SW480 (cell line): ENCODE results near the gene PCNX3.
A peak's percentile ranks its signal among the peaks of the same experiment; 100 is the strongest.
"Not testable (repeated sequence)": the region's sequence is repeated elsewhere in the genome, so short reads cannot be mapped to it uniquely, and the experiment has no call there.

ENCODE experiments used
- DNase-seq: peaks from one replicate; pipeline ENCODE4 v3.0.0-alpha.2; 2016; ENCODE audit warnings: low spot score

PCNX3 gene

DNA sequence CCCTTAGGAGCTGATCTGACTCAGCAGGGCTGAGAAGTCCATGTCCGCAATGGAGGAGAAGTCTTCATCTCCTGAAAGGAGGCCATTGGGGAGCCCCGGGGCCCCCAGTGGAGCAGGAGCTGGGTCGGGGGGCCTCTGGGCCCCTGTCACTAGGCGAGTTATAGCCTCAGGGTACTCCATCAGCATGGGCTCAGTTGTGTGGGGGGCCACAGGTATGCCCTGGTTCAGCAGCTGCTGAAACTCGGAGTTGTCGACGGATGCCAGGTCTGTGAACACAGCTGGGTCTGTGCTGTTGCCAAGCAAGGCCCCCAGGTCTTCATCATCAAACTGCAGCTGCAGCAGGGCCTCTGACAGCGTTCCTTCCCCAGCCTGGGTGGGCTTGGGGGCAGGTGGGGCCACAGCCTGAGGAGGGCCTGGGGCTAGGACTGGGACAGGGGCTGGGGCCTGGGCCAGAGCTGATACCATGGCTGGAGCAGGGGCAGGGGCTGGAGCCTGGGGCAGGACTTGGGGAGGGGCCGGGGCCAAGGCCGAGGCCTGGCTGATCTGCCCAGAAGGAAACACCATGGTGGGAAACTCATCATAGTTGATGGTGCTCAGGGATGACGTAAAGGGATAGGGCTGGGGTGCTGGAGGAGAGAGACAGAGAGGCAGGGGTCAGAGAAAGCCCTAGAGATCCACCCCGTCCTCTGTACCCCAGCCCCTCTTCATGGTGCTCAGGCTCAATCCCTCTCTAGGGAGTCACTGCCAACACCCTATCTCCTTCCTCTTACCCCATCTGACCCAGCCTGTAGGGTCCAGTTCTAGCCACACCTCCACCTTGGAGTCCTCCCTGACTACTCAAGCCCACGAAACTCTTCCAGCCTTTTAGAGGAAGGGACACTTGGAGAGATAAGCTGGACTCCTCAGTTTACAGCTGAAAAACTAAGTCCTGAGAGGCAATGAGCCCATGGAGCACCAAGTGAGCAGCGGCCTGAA, 39.1 kb downstream of the PCNX3 start:
- no peak for DNase-seq

DNA sequence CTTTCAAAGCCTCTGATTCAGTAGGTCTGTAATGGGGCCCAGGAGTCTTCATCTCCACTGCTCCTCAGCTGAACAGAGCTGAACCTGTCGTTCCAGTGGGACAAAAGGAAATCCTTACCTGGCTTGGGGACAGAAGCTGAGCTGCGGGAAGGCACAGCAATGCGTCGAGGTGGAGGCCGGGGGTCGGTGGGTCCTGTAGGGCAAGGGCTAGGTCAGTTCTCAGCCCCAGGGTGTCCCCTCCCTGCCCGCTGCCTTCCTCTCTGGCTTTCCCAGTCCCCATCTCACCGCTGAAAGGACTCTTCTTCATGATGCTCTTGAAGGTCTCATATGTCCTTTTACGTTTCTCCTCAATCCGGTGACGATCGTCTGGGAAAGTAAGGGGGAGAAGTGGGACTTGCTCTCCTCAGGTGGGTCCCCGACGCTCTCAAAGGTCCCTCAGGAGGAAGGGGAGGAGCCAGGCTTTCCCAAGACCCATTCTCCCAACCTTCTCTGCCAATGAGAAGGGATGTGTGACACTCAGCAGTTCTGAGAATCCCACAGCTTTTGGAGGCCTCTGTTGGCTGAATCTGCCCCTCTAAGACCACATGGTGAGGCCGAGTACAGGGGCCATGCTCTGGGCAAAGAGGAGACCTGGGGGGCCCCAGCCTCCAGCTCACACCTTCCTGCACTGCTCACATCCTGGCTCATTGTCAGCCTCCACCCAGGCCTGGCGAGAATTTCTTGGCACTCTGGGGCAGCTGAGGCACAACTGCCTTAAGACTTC, 40.2 kb downstream of the PCNX3 start:
- DNase-seq, result no peak

DNA sequence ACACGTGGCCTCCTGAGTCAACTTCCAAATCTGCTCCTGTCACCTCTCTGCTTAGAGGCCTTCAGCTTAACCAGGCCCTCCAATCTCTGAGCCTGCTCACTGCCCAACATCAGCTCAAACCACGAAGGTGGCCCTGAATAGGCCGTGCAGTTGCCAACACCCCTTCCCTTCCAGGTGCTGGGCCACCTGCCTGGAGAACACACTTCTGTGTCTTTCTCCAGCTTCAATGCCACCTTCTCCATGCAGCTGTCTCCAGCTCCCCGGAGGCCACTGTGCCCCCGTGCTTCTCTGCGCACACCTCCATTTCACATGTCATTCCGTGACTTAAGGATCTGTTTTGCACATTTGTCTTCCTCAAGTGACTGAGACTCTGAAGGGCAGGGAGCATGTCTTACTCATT, 41.9 kb downstream of the PCNX3 start:
- DNase-seq, result no peak

- no peak for DNase-seq
Observed at GRCh38 chr11:65658174-65659021, 42.8 kb downstream of the PCNX3 start.

DNA sequence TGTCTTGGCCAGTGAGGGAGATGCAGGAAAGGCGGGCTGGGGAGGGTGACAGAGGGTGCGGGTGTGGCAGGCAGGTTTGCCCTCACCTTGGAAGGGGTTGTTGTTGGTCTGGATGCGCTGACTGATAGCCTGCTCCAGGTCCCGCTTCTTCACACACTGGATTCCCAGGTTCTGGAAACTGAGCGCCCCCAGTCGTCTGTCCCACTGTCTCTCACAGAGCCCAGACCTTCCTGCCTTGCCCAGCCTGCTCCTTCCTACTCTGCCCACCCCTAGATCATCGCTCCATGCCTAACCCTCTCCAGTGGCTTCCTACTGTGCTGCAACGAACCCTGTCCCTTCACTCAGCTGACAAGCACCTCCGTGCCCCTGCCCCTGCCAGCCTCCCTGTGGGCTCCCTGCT, 44.5 kb downstream of the PCNX3 start:
- no peak for DNase-seq

- not testable (repeated sequence) for DNase-seq
Observed at GRCh38 chr11:65660908-65661307, 45.3 kb downstream of the PCNX3 start.

GRCh38 chr11:65661599-65662246, 46.1 kb downstream of the PCNX3 start:
- no peak for DNase-seq

GRCh38 chr11:65662247-65662798, 46.7 kb downstream of the PCNX3 start:
- DNase-seq, result no peak

GRCh38 chr11:65662799-65663638, 47.4 kb downstream of the PCNX3 start, which contains the start of gene RELA:
TSS of gene RELA (minus strand) at chr11:65662916. CDS start at chr11:65662832, 84 bp downstream.
- peak; percentile 94 for DNase-seq

DNA sequence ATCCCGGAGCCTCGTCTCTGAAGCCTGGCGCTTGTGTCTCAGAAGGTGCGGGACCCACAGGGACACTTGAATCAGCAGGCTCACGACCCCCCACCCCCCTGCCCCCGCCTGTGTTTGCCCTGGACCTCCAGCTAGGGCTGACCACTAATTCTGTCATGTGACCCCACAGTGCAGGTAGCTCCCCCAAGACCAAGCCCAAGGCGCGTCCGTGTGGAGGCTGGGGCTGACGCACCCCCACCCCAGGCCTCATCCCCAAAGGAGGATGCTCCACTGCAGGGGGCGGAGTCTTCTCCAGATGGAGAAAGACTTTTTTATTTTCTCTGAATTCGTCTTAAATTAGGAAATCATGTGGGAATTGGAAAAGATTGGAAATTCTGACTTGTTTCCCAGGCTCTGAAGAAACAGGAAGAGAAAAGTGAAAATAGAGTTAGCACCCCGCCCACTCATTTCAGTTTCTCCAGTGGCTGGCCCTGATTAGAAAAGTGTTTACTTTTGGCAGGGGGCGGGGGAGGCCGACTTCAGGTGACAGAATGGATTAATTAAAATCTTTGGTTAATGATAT, 48.1 kb downstream of the PCNX3 start:
- DNase-seq, result no peak

DNA sequence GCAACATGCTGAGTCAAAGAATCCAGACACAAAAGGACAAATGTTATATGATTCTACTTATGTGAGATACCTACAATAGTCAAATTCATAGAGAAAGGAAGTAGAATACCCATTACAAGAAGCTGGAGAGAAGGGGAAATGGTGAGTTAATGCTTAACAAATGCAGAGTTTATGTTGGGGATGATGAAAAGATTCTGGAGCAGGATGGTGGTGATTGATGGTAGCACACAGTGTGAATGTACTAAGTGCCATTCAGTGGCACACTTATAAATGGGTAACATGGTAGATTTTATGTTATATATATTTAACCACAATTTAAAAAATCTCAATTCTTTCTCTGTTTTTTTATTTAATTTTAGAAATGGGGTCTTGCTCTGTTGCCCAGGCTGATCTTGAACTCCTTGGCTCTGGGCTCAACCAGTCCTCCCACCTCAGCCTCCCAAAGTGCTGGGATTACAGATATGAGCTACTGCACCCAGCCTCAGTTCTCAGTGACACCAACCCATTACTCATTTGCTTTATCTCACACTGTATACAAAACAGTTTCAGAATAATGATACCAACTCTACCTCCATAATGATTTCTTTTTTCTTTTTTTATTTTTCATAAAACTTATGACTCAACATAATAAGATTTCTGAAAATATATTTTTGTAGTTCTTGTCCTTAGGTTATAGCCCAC, 56.7 kb downstream of the PCNX3 start:
- DNase-seq, result no peak

- DNase-seq, result no peak
Observed at GRCh38 chr11:65672982-65673381, 57.4 kb downstream of the PCNX3 start.

DNA sequence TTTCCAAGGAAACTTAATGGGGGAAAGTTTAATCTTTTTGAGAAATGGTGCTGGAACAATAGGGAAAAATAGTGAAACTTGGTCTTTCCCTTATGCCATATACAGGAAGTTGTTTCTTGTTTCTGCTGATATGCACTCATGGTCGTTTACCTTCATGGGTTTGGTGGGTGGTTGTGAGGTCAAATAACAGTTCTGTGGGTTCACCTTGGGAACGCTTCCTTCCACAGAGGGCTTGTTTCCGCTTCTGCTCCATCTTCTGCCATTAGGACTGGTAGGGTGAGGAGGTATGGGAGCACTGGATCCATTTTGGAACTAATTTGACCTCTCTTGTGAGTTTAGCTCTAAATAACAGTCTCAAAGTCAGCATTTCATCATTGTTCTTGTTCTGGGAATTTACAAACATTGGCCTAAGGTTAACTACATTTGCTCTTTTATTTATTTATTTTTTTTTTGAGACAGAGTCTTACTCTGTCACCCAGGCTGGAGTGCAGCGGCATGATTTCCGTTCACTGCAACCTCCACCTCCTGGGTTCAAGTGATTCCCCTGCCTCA, 64.7 kb downstream of the PCNX3 start:
- no peak for DNase-seq

- not testable (repeated sequence) for DNase-seq
Observed at GRCh38 chr11:65683480-65683879, 67.9 kb downstream of the PCNX3 start.

- DNase-seq, result no peak
Observed at GRCh38 chr11:65685981-65686380, 70.4 kb downstream of the PCNX3 start.
